Dedifferentiated amniotic fluid mesenchymal stem cell (primary cell): Measurements from ENCODE around the gene SYCP3.
"Not testable (repeated sequence)": the region's sequence is repeated elsewhere in the genome, so short reads cannot be mapped to it uniquely, and the experiment has no call there.

Experiments used
- DNase-seq: peaks from one replicate; pipeline ENCODE4 v3.0.0-alpha.2; 2016; ENCODE audit errors: extremely low spot score

SYCP3 gene

GRCh38 chr12:101713059-101713682 is 26.1 kb downstream of the SYCP3 start:
- DNase-seq = no peak

GRCh38 chr12:101710288-101710687 is 29.0 kb downstream of the SYCP3 start:
- DNase-seq = no peak

GRCh38 chr12:101707131-101707782 is 32.0 kb downstream of the SYCP3 start:
- no peak for DNase-seq

GRCh38 chr12:101706403-101706802 is 32.9 kb downstream of the SYCP3 start:
- DNase-seq = no peak

GRCh38 chr12:101703487-101703886 is 35.8 kb downstream of the SYCP3 start:
- no peak for DNase-seq

- DNase-seq = no peak
Observed at GRCh38 chr12:101700299-101700820, 38.9 kb downstream of the SYCP3 start.

- no peak for DNase-seq
Observed at GRCh38 chr12:101698800-101699347, 40.4 kb downstream of the SYCP3 start.

- DNase-seq = no peak
Observed at GRCh38 chr12:101697930-101698799, 41.1 kb downstream of the SYCP3 start.

- no peak for DNase-seq
Observed at GRCh38 chr12:101697197-101697929, 41.9 kb downstream of the SYCP3 start, which contains the start of gene CHPT1. TSS of gene CHPT1 (plus strand) at chr12:101697640. CDS start at chr12:101697862, 222 bp downstream.

GRCh38 chr12:101696251-101697196 is 42.7 kb downstream of the SYCP3 start:
- no peak for DNase-seq

GRCh38 chr12:101695706-101696105 is 43.6 kb downstream of the SYCP3 start:
- DNase-seq = no peak

GRCh38 chr12:101694986-101695385 is 44.3 kb downstream of the SYCP3 start:
- no peak for DNase-seq

GRCh38 chr12:101694297-101694848 is 44.9 kb downstream of the SYCP3 start:
- DNase-seq = no peak

GRCh38 chr12:101691503-101692096 is 47.7 kb downstream of the SYCP3 start:
- DNase-seq = no peak

- DNase-seq = no peak
Observed at GRCh38 chr12:101690544-101691098, 48.6 kb downstream of the SYCP3 start.

GRCh38 chr12:101686176-101686575 is 53.1 kb downstream of the SYCP3 start:
- no peak for DNase-seq

- DNase-seq = no peak
Observed at GRCh38 chr12:101685092-101685491, 54.2 kb downstream of the SYCP3 start.

GRCh38 chr12:101681627-101682026 is 57.6 kb downstream of the SYCP3 start:
- DNase-seq = not testable (repeated sequence)

- no peak for DNase-seq
Observed at GRCh38 chr12:101680647-101681046, 58.6 kb downstream of the SYCP3 start.
